CD4-positive, alpha-beta T cell treated with Interleukin-12 subunit alpha and Interleukin-12 subunit beta, for 1 hour (primary cell): ENCODE measurements around the gene ANKRD18B.
"Not testable (repeated sequence)": the region's sequence is repeated elsewhere in the genome, so short reads cannot be mapped to it uniquely, and the experiment has no call there.

ENCODE experiments used
- DNase-seq: peaks from one replicate; pipeline ENCODE4 v3.0.0-alpha.2; 2020

Gene ANKRD18B

GRCh38 chr9:33535541-33535940 lies 11.5 kb downstream of the ANKRD18B start:
- no peak for DNase-seq

- not testable (repeated sequence) for DNase-seq
Measured at GRCh38 chr9:33543463-33543862, 19.4 kb downstream of the ANKRD18B start.

GRCh38 chr9:33545715-33546114 lies 21.7 kb downstream of the ANKRD18B start:
- not testable (repeated sequence) for DNase-seq

- DNase-seq, result not testable (repeated sequence)
Measured at GRCh38 chr9:33548816-33549215, 24.8 kb downstream of the ANKRD18B start.

- DNase-seq, result not testable (repeated sequence)
Measured at GRCh38 chr9:33549418-33549817, 25.4 kb downstream of the ANKRD18B start.

GRCh38 chr9:33551183-33551582 lies 27.1 kb downstream of the ANKRD18B start:
- not testable (repeated sequence) for DNase-seq

- DNase-seq, result not testable (repeated sequence)
Measured at GRCh38 chr9:33552315-33552725, 28.3 kb downstream of the ANKRD18B start.

- not testable (repeated sequence) for DNase-seq
Measured at GRCh38 chr9:33560217-33560616, 36.2 kb downstream of the ANKRD18B start.

GRCh38 chr9:33562196-33562595 lies 38.1 kb downstream of the ANKRD18B start:
- not testable (repeated sequence) for DNase-seq

GRCh38 chr9:33567776-33568175 lies 43.7 kb downstream of the ANKRD18B start:
- not testable (repeated sequence) for DNase-seq

GRCh38 chr9:33577786-33578185 lies 53.7 kb downstream of the ANKRD18B start:
- DNase-seq, result not testable (repeated sequence)

GRCh38 chr9:33579996-33580395 lies 55.9 kb downstream of the ANKRD18B start:
- DNase-seq, result not testable (repeated sequence)

- not testable (repeated sequence) for DNase-seq
Measured at GRCh38 chr9:33582686-33583085, 58.6 kb downstream of the ANKRD18B start.

- not testable (repeated sequence) for DNase-seq
Measured at GRCh38 chr9:33586128-33586527, 62.1 kb downstream of the ANKRD18B start.

GRCh38 chr9:33587799-33588198 lies 63.7 kb downstream of the ANKRD18B start:
- DNase-seq, result not testable (repeated sequence)

- not testable (repeated sequence) for DNase-seq
Measured at GRCh38 chr9:33588876-33589275, 64.8 kb downstream of the ANKRD18B start.

- not testable (repeated sequence) for DNase-seq
Measured at GRCh38 chr9:33590857-33591256, 66.8 kb downstream of the ANKRD18B start.

GRCh38 chr9:33596974-33597373 lies 72.9 kb downstream of the ANKRD18B start:
- DNase-seq, result not testable (repeated sequence)

GRCh38 chr9:33597386-33597785 lies 73.3 kb downstream of the ANKRD18B start:
- not testable (repeated sequence) for DNase-seq

- not testable (repeated sequence) for DNase-seq
Measured at GRCh38 chr9:33598796-33599379, 74.8 kb downstream of the ANKRD18B start.

- not testable (repeated sequence) for DNase-seq
Measured at GRCh38 chr9:33600911-33601310, 76.9 kb downstream of the ANKRD18B start.

- DNase-seq, result not testable (repeated sequence)
Measured at GRCh38 chr9:33604249-33604648, 80.2 kb downstream of the ANKRD18B start.

- not testable (repeated sequence) for DNase-seq
Measured at GRCh38 chr9:33604936-33605335, 80.9 kb downstream of the ANKRD18B start.

GRCh38 chr9:33611358-33611757 lies 87.3 kb downstream of the ANKRD18B start:
- DNase-seq, result no peak

GRCh38 chr9:33612410-33612809 lies 88.4 kb downstream of the ANKRD18B start:
- not testable (repeated sequence) for DNase-seq
